ENCODE measurements around the gene ESYT1.

Gene ESYT1, protein sequence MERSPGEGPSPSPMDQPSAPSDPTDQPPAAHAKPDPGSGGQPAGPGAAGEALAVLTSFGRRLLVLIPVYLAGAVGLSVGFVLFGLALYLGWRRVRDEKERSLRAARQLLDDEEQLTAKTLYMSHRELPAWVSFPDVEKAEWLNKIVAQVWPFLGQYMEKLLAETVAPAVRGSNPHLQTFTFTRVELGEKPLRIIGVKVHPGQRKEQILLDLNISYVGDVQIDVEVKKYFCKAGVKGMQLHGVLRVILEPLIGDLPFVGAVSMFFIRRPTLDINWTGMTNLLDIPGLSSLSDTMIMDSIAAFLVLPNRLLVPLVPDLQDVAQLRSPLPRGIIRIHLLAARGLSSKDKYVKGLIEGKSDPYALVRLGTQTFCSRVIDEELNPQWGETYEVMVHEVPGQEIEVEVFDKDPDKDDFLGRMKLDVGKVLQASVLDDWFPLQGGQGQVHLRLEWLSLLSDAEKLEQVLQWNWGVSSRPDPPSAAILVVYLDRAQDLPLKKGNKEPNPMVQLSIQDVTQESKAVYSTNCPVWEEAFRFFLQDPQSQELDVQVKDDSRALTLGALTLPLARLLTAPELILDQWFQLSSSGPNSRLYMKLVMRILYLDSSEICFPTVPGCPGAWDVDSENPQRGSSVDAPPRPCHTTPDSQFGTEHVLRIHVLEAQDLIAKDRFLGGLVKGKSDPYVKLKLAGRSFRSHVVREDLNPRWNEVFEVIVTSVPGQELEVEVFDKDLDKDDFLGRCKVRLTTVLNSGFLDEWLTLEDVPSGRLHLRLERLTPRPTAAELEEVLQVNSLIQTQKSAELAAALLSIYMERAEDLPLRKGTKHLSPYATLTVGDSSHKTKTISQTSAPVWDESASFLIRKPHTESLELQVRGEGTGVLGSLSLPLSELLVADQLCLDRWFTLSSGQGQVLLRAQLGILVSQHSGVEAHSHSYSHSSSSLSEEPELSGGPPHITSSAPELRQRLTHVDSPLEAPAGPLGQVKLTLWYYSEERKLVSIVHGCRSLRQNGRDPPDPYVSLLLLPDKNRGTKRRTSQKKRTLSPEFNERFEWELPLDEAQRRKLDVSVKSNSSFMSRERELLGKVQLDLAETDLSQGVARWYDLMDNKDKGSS

DNA sequence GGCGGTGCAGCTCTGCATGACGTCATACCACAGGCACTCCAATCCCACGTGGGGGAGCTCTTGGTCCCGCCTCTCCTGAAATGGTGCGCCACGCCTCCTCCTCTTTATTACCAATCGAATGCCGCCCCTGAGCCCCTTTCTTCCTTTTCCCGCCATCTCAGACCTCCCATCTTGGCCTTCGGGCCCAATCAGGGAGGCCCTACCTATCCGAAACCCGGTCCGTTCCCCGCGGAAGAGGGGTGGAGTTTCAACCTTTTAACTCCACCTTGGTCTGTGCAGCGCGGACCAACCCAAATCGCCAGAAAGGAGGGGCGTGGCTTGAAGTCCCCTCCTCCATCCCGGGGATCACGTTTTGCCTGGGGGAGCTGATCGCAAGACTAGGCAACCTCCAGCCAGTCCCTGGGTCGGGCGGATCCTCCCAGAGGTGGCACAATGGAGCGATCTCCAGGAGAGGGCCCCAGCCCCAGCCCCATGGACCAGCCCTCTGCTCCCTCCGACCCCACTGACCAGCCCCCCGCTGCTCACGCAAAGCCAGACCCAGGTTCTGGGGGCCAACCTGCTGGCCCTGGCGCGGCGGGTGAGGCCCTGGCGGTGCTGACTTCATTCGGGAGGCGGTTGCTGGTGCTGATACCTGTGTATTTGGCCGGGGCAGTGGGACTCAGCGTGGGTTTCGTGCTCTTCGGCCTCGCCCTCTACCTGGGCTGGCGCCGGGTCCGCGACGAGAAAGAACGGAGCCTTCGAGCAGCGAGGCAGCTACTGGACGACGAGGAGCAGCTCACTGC is at the start of gene ESYT1:
TSS of gene ESYT1 (plus strand) at position 380 of the 782 bp plus-strand sequence. CDS start at position 433, 53 bp downstream.
- DNase-seq = peak; percentile 100

DNA sequence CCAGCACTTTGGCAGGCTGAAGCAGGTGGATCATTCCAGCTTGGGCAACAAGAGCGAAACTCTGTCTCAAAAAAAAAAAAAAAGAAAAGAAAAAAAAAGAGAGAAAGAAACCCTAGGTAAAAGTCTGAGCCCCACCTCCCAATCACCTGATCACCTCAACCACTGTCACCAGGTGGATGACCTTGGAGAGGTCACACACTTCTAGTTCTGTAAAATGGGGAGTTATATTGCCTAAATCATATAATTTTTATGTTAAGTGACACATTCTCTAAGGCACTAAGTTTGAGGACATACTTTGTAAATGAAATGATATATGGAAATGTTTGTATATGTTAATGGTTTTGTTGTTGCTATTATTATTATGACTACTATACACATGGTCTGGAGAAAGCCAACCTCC is 49.6 kb upstream of the ESYT1 start:
- no peak for DNase-seq

DNA sequence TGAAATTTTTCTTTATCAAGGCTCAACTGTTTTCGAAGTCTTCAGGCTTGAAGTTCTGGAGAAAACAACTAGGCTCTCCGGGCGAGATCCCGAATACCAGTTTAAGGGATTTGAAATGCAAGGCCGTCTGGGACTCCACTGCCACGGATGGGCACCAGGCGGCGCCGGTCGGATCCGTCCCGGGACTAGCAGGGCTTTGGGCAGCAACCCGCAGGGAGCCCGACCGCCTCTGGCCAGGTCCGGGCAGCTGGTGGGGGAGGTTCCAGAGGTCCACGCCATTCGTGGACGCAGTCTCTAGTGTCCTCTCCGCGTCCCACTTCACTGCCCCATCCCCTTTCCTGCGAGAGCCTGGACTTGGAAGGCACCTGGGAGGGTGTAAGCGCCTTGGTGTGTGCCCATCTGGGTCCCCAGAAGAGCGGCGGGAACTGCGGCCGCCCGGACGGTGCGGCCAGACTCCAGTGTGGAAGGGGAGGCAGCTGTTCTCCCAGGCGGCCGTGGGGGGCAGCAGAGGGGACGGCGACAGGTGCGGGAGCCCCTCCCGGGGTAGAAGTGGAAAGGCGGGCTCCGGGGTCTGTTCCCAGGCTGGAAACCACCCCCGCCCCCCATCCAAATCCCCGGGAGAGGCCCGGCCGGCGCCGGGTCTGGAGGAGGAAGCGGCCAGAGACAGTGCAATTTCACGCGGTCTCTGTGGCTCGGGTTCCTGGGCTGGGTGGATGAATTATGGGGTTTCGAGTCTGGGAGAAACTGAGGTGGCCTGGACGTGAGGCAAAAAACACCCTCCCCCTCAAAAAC is 48.9 kb upstream of the ESYT1 start:
- DNase-seq = peak; percentile 76

DNA sequence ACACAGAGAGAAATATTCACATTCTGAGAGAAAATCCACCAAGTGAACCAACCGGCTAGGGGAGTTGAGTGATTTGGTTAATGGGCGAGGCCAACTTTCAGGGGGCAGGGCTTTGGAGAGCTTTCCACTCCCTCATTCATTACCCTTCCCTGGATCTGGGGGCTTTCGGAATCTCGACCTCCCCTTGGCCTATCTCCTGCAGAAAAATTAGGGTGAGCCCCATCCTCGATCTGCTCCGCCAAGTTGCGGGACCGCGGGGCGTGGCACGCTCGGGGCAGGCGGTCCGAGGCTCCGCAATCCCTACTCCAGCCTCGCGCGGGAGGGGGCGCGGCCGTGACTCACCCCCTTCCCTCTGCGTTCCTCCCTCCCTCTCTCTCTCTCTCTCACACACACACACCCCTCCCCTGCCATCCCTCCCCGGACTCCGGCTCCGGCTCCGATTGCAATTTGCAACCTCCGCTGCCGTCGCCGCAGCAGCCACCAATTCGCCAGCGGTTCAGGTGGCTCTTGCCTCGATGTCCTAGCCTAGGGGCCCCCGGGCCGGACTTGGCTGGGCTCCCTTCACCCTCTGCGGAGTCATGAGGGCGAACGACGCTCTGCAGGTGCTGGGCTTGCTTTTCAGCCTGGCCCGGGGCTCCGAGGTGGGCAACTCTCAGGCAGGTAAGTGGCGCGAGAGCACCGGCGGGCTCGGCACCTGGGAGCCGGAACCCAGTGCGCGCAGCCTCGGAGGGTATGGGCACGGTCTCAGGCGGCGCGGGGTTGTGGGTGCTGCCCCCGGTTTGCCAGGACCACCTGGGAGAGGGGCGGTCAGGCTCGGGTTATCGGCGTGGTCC is 48.1 kb upstream of the ESYT1 start, which contains the start of gene ERBB3:
TSS of gene ERBB3 (plus strand) at position 443 of the 833 bp plus-strand sequence. CDS start at position 579, 136 bp downstream.
- DNase-seq = peak; percentile 85

GRCh38 chr12:56080556-56081138 is 47.4 kb upstream of the ESYT1 start:
- DNase-seq = no peak

- peak; percentile 11 for DNase-seq
These were observed 46.4 kb upstream of the ESYT1 start for GRCh38 chr12:56081393-56082347.

GRCh38 chr12:56082382-56082781 is 45.7 kb upstream of the ESYT1 start:
- no peak for DNase-seq

DNA sequence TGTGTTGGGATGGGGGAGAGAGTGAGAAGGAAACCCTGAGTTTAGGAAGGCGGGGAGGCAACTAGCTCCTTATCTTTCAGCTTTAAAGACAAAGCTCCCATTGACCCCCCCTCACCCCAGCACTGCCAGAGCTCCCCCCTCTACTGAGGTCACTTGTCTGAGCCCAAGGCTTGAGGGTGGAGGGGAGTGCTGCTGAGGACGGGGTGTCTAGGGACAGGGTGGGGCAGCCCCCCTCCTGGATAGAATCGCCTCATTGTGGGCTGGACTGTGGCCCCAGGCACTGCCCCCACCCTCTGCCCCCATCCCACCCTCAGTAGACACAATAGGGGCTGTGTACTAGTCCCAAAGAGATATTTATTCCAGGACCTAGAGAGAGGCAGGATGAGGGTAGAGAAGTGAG is 45.1 kb upstream of the ESYT1 start:
- no peak for DNase-seq

DNA sequence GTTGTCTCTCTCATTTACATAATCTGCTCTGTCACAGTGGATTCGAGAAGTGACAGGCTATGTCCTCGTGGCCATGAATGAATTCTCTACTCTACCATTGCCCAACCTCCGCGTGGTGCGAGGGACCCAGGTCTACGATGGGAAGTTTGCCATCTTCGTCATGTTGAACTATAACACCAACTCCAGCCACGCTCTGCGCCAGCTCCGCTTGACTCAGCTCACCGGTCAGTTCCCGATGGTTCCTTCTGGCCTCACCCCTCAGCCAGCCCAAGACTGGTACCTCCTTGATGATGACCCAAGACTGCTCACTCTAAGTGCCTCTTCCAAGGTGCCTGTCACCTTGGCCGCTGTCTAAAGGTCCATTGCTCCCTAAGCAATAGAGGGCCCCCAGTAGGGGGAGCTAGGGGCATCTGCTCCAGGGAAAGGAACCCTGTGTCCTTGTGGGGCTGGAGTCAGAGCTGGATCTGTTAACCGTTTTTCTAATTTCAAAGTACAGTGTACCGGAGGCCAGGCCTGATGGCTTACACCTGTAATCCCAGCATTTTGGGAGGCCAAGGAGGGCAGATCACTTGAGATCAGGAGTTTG is 43.0 kb upstream of the ESYT1 start:
- peak; percentile 57 for DNase-seq

GRCh38 chr12:56086096-56086495 is 42.0 kb upstream of the ESYT1 start:
- DNase-seq = peak; percentile 11

DNA sequence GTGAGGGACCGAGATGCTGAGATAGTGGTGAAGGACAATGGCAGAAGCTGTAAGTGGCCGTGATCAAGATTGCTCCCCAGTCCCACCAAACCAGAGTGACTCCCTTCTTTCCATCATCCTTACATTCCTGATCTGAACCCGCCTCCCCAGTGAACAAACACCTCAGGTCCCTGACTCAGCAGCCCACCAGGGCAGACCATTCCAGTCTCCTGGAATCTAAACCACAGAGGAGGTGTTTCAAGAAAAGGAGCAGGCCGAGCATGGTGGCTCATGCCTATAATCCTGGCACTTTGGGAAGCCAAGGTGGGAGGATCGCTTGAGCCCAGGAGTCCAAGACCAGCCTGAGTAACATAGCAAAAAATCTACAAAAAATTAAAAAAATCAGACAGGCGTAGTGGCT is 41.5 kb upstream of the ESYT1 start:
- no peak for DNase-seq

GRCh38 chr12:56087220-56087619 is 40.8 kb upstream of the ESYT1 start:
- peak; percentile 15 for DNase-seq

DNA sequence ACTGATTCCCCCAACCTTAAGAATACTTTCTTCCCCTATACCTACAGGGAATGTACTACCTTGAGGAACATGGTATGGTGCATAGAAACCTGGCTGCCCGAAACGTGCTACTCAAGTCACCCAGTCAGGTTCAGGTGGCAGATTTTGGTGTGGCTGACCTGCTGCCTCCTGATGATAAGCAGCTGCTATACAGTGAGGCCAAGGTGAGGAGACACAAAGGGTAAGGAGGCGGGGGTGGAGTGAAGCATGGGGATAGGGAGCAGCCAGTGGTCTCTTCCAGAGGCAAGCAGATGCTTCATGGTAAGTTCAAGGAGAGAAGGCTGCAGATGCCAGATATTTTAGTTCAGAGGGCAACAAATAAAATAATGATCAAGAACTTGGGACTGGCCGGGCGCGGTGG is 30.3 kb upstream of the ESYT1 start:
- DNase-seq = no peak

GRCh38 chr12:56098592-56098991 is 29.5 kb upstream of the ESYT1 start:
- DNase-seq = peak; percentile 45

GRCh38 chr12:56099787-56100186 is 28.3 kb upstream of the ESYT1 start:
- DNase-seq = no peak

- DNase-seq = no peak
These were observed 27.0 kb upstream of the ESYT1 start for GRCh38 chr12:56101045-56101444.

DNA sequence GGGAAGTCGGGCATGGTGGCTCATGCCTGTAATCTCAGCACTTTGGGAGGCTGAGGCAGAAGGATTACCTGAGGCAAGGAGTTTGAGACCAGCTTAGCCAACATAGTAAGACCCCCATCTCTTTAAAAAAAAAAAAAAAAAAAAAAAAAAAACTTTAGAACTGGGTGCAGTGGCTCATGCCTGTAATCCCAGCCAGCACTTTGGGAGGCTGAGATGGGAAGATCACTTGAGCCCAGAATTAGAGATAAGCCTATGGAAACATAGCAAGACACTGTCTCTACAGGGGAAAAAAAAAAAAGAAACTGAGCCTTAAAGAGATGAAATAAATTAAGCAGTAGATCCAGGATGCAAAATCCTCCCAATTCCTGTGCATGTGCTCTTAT is 25.4 kb upstream of the ESYT1 start:
- no peak for DNase-seq

DNA sequence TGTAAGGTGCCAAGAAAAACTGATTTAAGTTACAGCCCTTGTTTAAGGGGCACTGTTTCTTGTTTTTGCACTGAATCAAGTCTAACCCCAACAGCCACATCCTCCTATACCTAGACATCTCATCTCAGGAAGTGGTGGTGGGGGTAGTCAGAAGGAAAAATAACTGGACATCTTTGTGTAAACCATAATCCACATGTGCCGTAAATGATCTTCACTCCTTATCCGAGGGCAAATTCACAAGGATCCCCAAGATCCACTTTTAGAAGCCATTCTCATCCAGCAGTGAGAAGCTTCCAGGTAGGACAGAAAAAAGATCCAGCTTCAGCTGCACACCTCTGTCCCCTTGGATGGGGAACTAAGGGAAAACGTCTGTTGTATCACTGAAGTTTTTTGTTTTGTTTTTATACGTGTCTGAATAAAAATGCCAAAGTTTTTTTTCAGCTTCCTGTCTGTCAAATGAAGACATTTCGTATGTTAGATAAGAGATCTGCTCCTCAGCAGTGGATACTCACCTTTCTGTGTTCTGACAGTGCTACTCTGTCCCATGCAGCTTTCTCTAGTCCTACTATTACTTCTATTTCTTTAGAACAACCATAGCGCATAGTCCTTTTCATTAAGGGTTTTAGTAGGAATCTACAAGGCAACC is 24.9 kb upstream of the ESYT1 start:
- DNase-seq = no peak

All from NCI-H69 (cell line).